ENCODE measurements around the gene CAMK2G. TPM values are rescaled to one million over a fixed set of nuclear protein-coding genes. Genes with fewer than 3 reads are reported as not detected.
"Not testable (repeated sequence)": the region's sequence is repeated elsewhere in the genome, so short reads cannot be mapped to it uniquely, and the experiment has no call there.

Gene CAMK2G
- polyA plus RNA-seq, 2 of the 4 experiments (the other 2 are of a cell fraction), result 22.6 to 25.5 TPM

DNA sequence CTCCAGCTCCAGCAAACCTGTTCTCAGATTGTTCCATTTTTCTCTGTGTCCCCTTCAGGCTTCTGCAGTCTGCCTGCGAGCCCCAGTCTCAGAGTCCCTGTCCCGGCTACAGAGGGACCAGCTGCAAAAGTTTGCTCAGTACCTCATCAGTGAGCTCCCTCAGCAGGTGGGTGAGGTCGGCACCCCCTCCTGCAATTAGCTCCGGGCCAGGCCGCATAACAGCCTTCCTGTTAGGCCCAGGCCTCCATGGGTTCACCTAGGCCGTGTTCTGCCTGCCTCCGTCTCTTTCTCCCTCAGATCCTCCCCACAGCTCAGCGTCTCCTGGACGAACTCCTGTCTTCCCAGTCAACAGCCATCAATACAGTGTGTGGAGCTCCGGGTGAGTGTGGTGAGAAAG, 84.7 kb downstream of the CAMK2G start:
- ATAC-seq (no peak), FAIRE-seq (no peak), DNase-seq (ENCODE audit: low read depth in 1 of 2, low spot score in 1 of 2) (no peak)
- Histone ChIP-seq H3K4me3 (no peak overlapping the region), H3K4me1 (peaks cover 13% of the 10 kb centered on the region; the same call in 1 of the 3 replicates), H3K9me3 (no peaks in the 10 kb centered on the region), H3K27ac (no peak overlapping the region), H3K4me2 (no peak overlapping the region)
- CTCF ChIA-PET, result interaction anchor here (0.8 to 1.4 kb wide), 4 partner anchors 9 to 151 kb away, joined by 3 to 5 read pairs (median 4); no protein-coding TSS in a partner anchor
- no peak for TF ChIP-seq POLR2AphosphoS2 (conservative IDR thresholded peaks at IDR 0.05; ENCODE audit: low read length)
- TF ChIP-seq, protein P1, sequence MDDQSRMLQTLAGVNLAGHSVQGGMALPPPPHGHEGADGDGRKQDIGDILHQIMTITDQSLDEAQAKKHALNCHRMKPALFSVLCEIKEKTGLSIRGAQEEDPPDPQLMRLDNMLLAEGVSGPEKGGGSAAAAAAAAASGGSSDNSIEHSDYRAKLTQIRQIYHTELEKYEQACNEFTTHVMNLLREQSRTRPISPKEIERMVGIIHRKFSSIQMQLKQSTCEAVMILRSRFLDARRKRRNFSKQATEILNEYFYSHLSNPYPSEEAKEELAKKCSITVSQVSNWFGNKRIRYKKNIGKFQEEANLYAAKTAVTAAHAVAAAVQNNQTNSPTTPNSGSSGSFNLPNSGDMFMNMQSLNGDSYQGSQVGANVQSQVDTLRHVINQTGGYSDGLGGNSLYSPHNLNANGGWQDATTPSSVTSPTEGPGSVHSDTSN (IDR thresholded peaks at IDR 0.05), result no peak
- POLR2A ChIA-PET, result no interaction called here
- WGBS (ENCODE audit: missing lambda C conversion rate), result 94% methylated on average over 9 of the region's 10 CpGs

DNA sequence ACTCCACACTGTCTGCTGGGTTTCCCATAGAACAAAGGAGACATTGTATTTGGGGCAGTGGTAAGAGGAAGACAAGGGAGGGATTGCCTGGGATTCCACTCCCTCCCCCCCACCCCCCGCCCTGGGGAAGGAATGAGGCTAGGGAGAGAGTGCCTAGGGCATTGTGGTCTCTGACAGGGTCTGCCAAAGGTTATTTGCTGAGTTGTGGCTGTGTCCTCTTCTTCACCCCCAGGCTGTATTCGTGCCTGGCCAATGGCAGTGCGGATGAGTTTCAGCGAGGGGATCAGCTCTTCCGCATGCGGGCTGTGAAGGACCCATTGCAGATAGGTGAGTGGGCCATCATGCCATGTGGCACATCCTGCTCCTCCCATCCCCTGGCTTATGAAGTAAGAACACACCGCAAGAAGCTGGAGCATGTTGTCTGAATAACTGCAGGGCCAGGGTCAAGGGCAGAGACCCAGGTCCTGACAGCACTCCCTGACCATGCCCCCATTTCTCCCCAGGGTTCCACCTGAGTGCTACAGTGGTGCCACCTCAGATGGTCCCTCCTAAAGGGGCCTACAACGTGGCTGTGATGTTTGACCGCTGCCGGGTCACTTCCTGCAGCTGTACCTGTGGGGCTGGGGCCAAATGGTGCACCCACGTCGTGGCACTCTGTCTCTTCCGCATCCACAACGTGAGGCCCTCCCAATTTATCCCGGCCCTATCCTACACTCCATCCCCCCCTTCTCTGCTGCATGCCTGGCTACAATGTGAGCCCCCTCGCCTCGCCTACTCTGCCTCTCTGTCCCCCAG, 85.3 kb downstream of the CAMK2G start:
- Histone ChIP-seq H3K9me3 (no peaks in the 10 kb centered on the region), H3K4me3 (no peak overlapping the region), H3K4me1 (peaks cover 14% of the 10 kb centered on the region; the same call in 1 of the 3 replicates), H3K27ac (no peak overlapping the region), H3K4me2 (no peak overlapping the region)
- no peak for FAIRE-seq
- CTCF ChIA-PET, result interaction anchor here (0.8 to 1.7 kb wide), 5 partner anchors 9 to 152 kb away, joined by 3 to 5 read pairs (median 4); no protein-coding TSS in a partner anchor
- TF ChIP-seq RCOR1 (IDR thresholded peaks at IDR 0.05; ENCODE audit: low read depth, low read length), result no peak
- TF ChIP-seq FOSB (CRISPR knock-in tag; IDR thresholded peaks at IDR 0.05), result no peak
- no peak for TF ChIP-seq EHMT2 (IDR thresholded peaks at IDR 0.05; ENCODE audit: low read depth)
- TF ChIP-seq, protein P2, sequence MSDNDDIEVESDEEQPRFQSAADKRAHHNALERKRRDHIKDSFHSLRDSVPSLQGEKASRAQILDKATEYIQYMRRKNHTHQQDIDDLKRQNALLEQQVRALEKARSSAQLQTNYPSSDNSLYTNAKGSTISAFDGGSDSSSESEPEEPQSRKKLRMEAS (IDR thresholded peaks at IDR 0.05), result no peak
- TF ChIP-seq, protein P3, sequence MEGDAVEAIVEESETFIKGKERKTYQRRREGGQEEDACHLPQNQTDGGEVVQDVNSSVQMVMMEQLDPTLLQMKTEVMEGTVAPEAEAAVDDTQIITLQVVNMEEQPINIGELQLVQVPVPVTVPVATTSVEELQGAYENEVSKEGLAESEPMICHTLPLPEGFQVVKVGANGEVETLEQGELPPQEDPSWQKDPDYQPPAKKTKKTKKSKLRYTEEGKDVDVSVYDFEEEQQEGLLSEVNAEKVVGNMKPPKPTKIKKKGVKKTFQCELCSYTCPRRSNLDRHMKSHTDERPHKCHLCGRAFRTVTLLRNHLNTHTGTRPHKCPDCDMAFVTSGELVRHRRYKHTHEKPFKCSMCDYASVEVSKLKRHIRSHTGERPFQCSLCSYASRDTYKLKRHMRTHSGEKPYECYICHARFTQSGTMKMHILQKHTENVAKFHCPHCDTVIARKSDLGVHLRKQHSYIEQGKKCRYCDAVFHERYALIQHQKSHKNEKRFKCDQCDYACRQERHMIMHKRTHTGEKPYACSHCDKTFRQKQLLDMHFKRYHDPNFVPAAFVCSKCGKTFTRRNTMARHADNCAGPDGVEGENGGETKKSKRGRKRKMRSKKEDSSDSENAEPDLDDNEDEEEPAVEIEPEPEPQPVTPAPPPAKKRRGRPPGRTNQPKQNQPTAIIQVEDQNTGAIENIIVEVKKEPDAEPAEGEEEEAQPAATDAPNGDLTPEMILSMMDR (IDR thresholded peaks at IDR 0.05), result no peak
- TF ChIP-seq PHF8 (IDR thresholded peaks at IDR 0.05; ENCODE audit: borderline replicate concordance, low read depth), result no peak
- TF ChIP-seq FOXS1 (CRISPR knock-in tag; IDR thresholded peaks at IDR 0.05), result no peak
- no peak for TF ChIP-seq SMC3 (IDR thresholded peaks at IDR 0.05)
- TF ChIP-seq BHLHE40 (IDR thresholded peaks at IDR 0.05; ENCODE audit: low read depth, low read length), result no peak
- TF ChIP-seq MAZ (IDR thresholded peaks at IDR 0.05; ENCODE audit: borderline replicate concordance, low read depth, low read length), result no peak
- no peak for TF ChIP-seq MAFK (IDR thresholded peaks at IDR 0.05; ENCODE audit: partially characterized antibody)
- no peak for TF ChIP-seq GATA3 (IDR thresholded peaks at IDR 0.05; ENCODE audit: borderline replicate concordance)
- no peak for TF ChIP-seq KDM1A (IDR thresholded peaks at IDR 0.05; ENCODE audit: low read depth)
- TF ChIP-seq, protein P4, sequence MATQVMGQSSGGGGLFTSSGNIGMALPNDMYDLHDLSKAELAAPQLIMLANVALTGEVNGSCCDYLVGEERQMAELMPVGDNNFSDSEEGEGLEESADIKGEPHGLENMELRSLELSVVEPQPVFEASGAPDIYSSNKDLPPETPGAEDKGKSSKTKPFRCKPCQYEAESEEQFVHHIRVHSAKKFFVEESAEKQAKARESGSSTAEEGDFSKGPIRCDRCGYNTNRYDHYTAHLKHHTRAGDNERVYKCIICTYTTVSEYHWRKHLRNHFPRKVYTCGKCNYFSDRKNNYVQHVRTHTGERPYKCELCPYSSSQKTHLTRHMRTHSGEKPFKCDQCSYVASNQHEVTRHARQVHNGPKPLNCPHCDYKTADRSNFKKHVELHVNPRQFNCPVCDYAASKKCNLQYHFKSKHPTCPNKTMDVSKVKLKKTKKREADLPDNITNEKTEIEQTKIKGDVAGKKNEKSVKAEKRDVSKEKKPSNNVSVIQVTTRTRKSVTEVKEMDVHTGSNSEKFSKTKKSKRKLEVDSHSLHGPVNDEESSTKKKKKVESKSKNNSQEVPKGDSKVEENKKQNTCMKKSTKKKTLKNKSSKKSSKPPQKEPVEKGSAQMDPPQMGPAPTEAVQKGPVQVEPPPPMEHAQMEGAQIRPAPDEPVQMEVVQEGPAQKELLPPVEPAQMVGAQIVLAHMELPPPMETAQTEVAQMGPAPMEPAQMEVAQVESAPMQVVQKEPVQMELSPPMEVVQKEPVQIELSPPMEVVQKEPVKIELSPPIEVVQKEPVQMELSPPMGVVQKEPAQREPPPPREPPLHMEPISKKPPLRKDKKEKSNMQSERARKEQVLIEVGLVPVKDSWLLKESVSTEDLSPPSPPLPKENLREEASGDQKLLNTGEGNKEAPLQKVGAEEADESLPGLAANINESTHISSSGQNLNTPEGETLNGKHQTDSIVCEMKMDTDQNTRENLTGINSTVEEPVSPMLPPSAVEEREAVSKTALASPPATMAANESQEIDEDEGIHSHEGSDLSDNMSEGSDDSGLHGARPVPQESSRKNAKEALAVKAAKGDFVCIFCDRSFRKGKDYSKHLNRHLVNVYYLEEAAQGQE (IDR thresholded peaks at IDR 0.05), result no peak
- TF ChIP-seq, protein P5, sequence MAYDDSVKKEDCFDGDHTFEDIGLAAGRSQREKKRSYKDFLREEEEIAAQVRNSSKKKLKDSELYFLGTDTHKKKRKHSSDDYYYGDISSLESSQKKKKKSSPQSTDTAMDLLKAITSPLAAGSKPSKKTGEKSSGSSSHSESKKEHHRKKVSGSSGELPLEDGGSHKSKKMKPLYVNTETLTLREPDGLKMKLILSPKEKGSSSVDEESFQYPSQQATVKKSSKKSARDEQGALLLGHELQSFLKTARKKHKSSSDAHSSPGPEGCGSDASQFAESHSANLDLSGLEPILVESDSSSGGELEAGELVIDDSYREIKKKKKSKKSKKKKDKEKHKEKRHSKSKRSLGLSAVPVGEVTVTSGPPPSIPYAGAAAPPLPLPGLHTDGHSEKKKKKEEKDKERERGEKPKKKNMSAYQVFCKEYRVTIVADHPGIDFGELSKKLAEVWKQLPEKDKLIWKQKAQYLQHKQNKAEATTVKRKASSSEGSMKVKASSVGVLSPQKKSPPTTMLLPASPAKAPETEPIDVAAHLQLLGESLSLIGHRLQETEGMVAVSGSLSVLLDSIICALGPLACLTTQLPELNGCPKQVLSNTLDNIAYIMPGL (CRISPR knock-in tag; IDR thresholded peaks at IDR 0.05; ENCODE audit: borderline replicate concordance), result no peak
- TF ChIP-seq POLR2A (IDR thresholded peaks at IDR 0.05; ENCODE audit: low read length), result no peak
- TF ChIP-seq ZNF302 (CRISPR knock-in tag; IDR thresholded peaks at IDR 0.05), result no peak
- no peak for DNase-seq (ENCODE audit: low read depth in 1 of 2, low spot score in 1 of 2)
- no peak for ATAC-seq
- 88% methylated on average over 17 of the region's 17 CpGs for WGBS (ENCODE audit: missing lambda C conversion rate)
- POLR2A ChIA-PET, result no interaction called here

DNA sequence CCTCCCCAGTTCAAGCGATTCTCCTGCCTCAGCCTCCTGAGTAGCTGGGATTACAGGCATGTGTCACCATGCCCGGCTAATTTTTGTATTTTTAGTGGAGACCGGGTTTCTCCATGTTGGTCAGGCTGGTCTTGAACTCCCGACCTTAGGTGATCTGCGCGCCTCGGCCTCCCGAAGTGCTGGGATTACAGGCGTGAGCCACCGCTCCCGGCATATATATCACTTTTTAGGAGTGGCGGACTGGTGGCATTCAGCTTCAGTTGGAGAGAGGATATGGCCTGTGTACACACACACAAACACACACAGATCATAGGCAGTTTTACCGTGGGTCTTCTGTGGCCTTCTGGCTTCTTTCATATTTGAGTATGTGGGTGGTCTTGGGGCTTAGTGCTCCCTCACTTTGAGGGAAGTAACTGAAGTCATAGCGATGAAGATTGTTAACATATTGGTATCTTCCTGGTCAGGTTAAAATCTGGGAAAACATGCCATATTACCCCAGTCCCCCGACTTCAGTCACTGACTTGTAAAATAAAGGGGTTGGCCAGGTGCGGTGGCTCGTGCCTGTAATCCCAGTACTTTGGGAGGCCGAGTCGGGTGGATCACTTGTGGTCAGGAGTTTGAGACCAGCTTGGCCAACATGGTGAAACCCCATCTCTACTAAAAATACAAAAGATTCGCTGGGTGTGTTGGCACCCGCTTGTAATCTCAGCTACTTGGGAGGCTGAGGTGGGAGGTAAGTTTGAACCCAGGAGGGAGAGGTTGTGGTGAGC, 87.1 kb downstream of the CAMK2G start:
- H3K9me3 ChIP-seq; DNase-seq (ENCODE audit: low read depth in 1 of 2, low spot score in 1 of 2); H3K4me3 ChIP-seq; FAIRE-seq; ATAC-seq; H3K27ac ChIP-seq: not testable (repeated sequence)
- 93% methylated on average over 21 of the region's 21 CpGs for WGBS (ENCODE audit: missing lambda C conversion rate)
- Histone ChIP-seq H3K4me1 (peaks cover 25% of the 10 kb centered on the region), H3K4me2 (peak overlapping the region; percentile 85)
- POLR2A ChIA-PET, result interaction anchor here (0.9 to 2.0 kb wide), 2 partner anchors 15 to 57 kb away, joined by 3 to 8 read pairs; a partner anchor contains a TSS
- CTCF ChIA-PET, result interaction anchor here (1.0 to 1.7 kb wide), 3 partner anchors 19 to 153 kb away, joined by 3 to 5 read pairs (median 5); no protein-coding TSS in a partner anchor
